Measurements from ENCODE around the gene ARPC1B.
A peak's percentile ranks its signal among the peaks of the same experiment; 100 is the strongest.

DNA sequence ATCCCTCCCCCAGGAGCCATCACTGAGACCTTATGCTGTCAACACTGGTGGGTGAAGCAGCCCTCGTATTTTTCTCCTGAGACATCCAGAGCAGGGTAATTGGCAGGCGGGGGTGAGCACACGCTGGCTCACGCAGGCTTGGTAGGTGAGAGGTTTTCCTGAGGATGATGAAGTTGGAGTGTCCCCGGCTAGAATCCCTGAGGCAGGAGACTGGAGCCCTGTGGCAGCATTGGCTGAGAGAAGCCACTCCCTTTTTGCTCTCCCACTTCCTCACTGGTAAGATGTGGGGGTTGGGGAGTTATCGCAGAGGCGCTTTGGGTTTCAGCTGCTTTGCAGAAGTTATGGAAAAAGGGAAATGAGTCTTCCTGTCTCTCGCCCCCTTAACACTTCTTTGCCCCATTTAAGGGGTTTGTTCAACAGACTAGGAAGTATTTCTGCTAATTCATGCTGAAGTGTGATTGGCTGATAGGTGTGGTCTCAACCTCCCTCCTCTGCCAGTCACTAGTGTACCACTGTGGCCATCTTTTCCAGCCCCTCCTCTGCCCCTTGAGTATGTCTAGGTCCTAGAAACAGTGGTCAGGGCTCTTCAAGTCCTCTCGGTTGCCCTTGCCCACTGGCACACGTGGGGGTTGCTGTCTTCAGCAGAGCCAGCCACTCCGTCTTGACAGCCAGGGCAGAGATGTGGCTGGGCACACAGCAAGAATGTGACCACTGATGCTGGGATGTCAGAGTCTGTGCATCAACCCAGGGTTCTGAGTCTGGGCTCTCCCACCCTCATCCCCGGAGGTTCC is 5.7 kb downstream of the ARPC1B start:
- TF ChIP-seq, protein P1, sequence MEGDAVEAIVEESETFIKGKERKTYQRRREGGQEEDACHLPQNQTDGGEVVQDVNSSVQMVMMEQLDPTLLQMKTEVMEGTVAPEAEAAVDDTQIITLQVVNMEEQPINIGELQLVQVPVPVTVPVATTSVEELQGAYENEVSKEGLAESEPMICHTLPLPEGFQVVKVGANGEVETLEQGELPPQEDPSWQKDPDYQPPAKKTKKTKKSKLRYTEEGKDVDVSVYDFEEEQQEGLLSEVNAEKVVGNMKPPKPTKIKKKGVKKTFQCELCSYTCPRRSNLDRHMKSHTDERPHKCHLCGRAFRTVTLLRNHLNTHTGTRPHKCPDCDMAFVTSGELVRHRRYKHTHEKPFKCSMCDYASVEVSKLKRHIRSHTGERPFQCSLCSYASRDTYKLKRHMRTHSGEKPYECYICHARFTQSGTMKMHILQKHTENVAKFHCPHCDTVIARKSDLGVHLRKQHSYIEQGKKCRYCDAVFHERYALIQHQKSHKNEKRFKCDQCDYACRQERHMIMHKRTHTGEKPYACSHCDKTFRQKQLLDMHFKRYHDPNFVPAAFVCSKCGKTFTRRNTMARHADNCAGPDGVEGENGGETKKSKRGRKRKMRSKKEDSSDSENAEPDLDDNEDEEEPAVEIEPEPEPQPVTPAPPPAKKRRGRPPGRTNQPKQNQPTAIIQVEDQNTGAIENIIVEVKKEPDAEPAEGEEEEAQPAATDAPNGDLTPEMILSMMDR (IDR thresholded peaks at IDR 0.05): no peak
- TF ChIP-seq POLR2A (IDR thresholded peaks at IDR 0.05) (no peak), POLR2AphosphoS5 (IDR thresholded peaks at IDR 0.05) (peak; percentile 25)

Measured in prostate gland (tissue), 2 donors.